Heart right ventricle (tissue), 16 donors: ENCODE data around the gene CXCL13. TPM values are rescaled to one million over a fixed set of nuclear protein-coding genes. Genes with fewer than 3 reads are reported as not detected.

ENCODE experiments used
- ATAC-seq, 8 donors: fragments of 200-7000 bp; cut with Tn5 transposase; one replicate each; pipeline ENCODE4 v1.9.1; 2020; ENCODE audit warnings: mild to moderate bottlenecking in 8 of 8, moderate library complexity in 8 of 8, moderate number of reproducible peaks in 1 of 8
- DNase-seq, 2 donors: peaks; one replicate each; pipeline ENCODE4 v3.0.0-alpha.2; 2020
- H3K27ac ChIP-seq, 10 donors: fragments of 200-600 bp; sonication (generic) in 2 of 10; one replicate each; pipeline versions ENCODE4 v1.5.0 to v1.8.0; 2020 to 2022; ENCODE audit warnings: mild to moderate bottlenecking in 3 of 10
- H3K27me3 ChIP-seq, 7 donors: fragments of 200-600 bp; one replicate each; pipeline ENCODE4 v1.8.0; 2021 to 2022; ENCODE audit warnings: mild to moderate bottlenecking in 2 of 7
- H3K36me3 ChIP-seq, 9 donors: fragments of 200-600 bp; sonication (generic) in 1 of 9; one replicate each; pipeline versions ENCODE4 v1.5.0 to v1.8.0; 2020 to 2022; ENCODE audit warnings: mild to moderate bottlenecking in 2 of 9
- H3K4me1 ChIP-seq, 9 donors: fragments of 200-600 bp; sonication (generic) in 1 of 9; one replicate each; pipeline versions ENCODE4 v1.5.0 to v1.8.0; 2020 to 2022; ENCODE audit warnings: mild to moderate bottlenecking in 4 of 9
- H3K4me3 ChIP-seq, 10 donors: fragments of 200-600 bp; sonication (generic) in 2 of 10; one replicate each; pipeline versions ENCODE4 v1.5.0 to v1.8.0; 2020 to 2022; ENCODE audit warnings: mild to moderate bottlenecking in 7 of 10, moderate library complexity in 2 of 10
- H3K9me3 ChIP-seq, 11 donors: fragments of 200-600 bp in 10 of 11; sonication (generic) in 2 of 11; one replicate each; pipeline versions ENCODE4 v1.5.0 to v1.8.0; 2013 to 2022; ENCODE audit warnings: mild to moderate bottlenecking in 2 of 11, control low read depth in 1 of 11, moderate library complexity in 1 of 11
- CTCF ChIP-seq, 9 donors: fragments of 200-600 bp; sonication (generic) in 2 of 9; IDR thresholded peaks; one replicate each; pipeline versions ENCODE4 v1.5.0 to v1.8.0; 2021 to 2022; ENCODE audit warnings: antibody characterized with exemption in 9 of 9, mild to moderate bottlenecking in 5 of 9, moderate library complexity in 1 of 9
- WGBS, 2 donors: extraction: QIAGEN DNeasy Blood & Tissue Kit; methylation state at CpG; one replicate each; pipeline ENCODE4 v1.1.7; 2013; ENCODE audit warnings: inconsistent platforms in 1 of 2; 5-methylcytosine and 5-hydroxymethylcytosine counted together
- intact Hi-C, 10 donors: fragments of 100-400 bp; cut with DNase I; formaldehyde crosslinking; loops; one replicate each; pipeline versions ENCODE4 v1.11.1 to v1.14.2; 2022
- polyA plus RNA-seq, 2 donors: library from polyadenylated mRNA; stranded (reverse); fragments of 200-250 nt; gene quantifications; one replicate each; pipeline ENCODE4 v1.2.3, GENCODE V29; 2013
- total RNA-seq, 10 donors: library from RNA; stranded (reverse); fragmentation: NEBNext Ultra II Directional in 3 of 10; extraction: Animal tissue kit (Norgen Biotek cat#: 25700) in 3 of 10; gene quantifications; one replicate each; pipeline versions ENCODE4 v1.2.1 to v1.2.4, GENCODE V29; 2021 to 2023
- donor health status: Arrhythmogenic right ventricular cardiomyopathy.
- donor health status: ischemic (EF 13 %, LVEDD 7.1; RV severe dilation, severe dysfunction).
- donor health status: healthy with polysubstance abuse.
- donor health status: DM: no; HTN: yes; CAD: no.
- donor health status: DM: no; HTN: no; CAD: no.
- donor health status: ischemic (EF 25% LVEDD 6.9; RV normal size, moderate dysfunction).
- donor health status: ischemic (EF 25% LVEDD 5.7; RV mildly dilated, moderate dysfunction).
- donor health status: healthy.
- donor health status: DM: yes; HTN: yes; CAD: no.
- donor health status: Ischemic cardiomyopathy.
- donor health status: ischemic (EF 35%, LVEDD 5.7; RV mildly dilated, moderate dysfunction).
- donor health status: nonischemic (EF 11% LVEDD 7.7; RV severe dilation, severe dysfunction).
- donor health status: DM: yes; HTN: yes; CAD: no.
- donor health status: PGD.
- donor health status: ischemic (EF 29% LVEDD 5.4; RV normal size, mild dysfunction).
- donor health status: nonischemic (EF 23%, LVEDD 6.1; RV moderate dilation, normal function).

CXCL13 gene
- total and polyA plus RNA-seq, 12 donors, result 0.06 TPM; not detected in 11

- DNase-seq (no peak), ATAC-seq (peak in 1 of 8 donors; percentile 18)
- Histone ChIP-seq H3K36me3 (no peaks in the 10 kb centered on the region), H3K4me1 (peaks cover 0 to 17% (median 0%) of the 10 kb centered on the region in 9 donors), H3K4me3 (no peak overlapping the region), H3K9me3 (peaks cover 0 to 5% (median 0%) of the 10 kb centered on the region in 11 donors), H3K27me3 (no peaks in the 10 kb centered on the region), H3K27ac (no peak overlapping the region)
- TF ChIP-seq CTCF (IDR thresholded peaks at IDR 0.05), result no peak
- WGBS, 2 donors, result 22 to 31% methylated on average over 2 of the region's 2 CpGs
- intact Hi-C loops, result loop anchor here in 3 of 10 donors (10.0 kb wide), 2 partner anchors 129 to 209 kb away; no protein-coding TSS in a partner anchor
Measured at GRCh38 chr4:77593993-77594392, 11.6 kb upstream of the CXCL13 start.

GRCh38 chr4:77595364-77595973 is 10.2 kb upstream of the CXCL13 start:
- no peak overlapping the region for H3K4me3 ChIP-seq
- peaks cover 0 to 17% (median 0%) of the 10 kb centered on the region in 9 donors for H3K4me1 ChIP-seq
- no peak for DNase-seq
- WGBS, 2 donors, result 84 to 89% methylated on average over 4 of the region's 4 CpGs
- TF ChIP-seq CTCF (IDR thresholded peaks at IDR 0.05), result no peak
- intact Hi-C loops, result loop anchor here in 4 of 10 donors (5.0 to 10.0 kb wide), 3 partner anchors 131 to 211 kb away; no protein-coding TSS in a partner anchor
- peaks cover 0 to 5% (median 0%) of the 10 kb centered on the region in 11 donors for H3K9me3 ChIP-seq
- H3K27ac ChIP-seq, result no peak overlapping the region
- ATAC-seq, result no peak
- H3K36me3 ChIP-seq, result no peaks in the 10 kb centered on the region
- H3K27me3 ChIP-seq, result no peaks in the 10 kb centered on the region

DNA sequence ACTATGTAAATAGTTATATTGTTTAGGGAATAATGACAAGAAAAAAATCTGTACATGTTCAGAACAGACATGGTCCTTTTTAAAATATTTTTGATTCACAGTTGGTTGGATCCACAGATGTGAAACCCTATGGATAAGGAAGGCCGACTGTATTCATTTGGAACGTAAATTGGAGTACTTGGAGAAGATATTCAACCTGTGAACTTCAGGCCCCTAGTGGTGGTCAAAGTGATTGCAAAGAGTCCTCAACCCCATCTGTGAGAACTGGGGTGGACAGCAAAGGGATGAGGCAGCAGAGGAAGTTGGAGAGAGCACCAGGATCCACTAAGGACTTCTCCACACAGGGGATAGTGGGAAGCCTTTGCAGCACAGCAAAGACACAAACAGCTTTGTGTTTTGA is 6.2 kb upstream of the CXCL13 start:
- intact Hi-C loops, result loop anchor here in 4 of 10 donors (5.0 to 10.0 kb wide), 3 partner anchors 135 to 215 kb away; no protein-coding TSS in a partner anchor
- peak in 1 of 8 donors; percentile 39 for ATAC-seq
- H3K4me1 ChIP-seq, result no peaks in the 10 kb centered on the region

More for the DNA sequence above, 6.2 kb upstream of the CXCL13 start:
- H3K27ac ChIP-seq, result no peak overlapping the region
- whole genome bisulfite sequencing, 2 donors, result 30 to 36% methylated on average over 2 of the region's 2 CpGs
- no peak overlapping the region for H3K4me3 ChIP-seq
- DNase-seq, result no peak
- no peaks in the 10 kb centered on the region for H3K27me3 ChIP-seq
- H3K9me3 ChIP-seq, result peaks cover 0 to 5% (median 0%) of the 10 kb centered on the region in 11 donors
- peak in 8 of 9 donors; percentile 11 to 54 (median 45) for TF ChIP-seq CTCF (IDR thresholded peaks at IDR 0.05)
- no peaks in the 10 kb centered on the region for H3K36me3 ChIP-seq
